NCI-H2029 treated with DMSO at 0.1 percent for 48 hours (cell line): ENCODE results near the gene KRT4.
"Not testable (repeated sequence)": the region's sequence is repeated elsewhere in the genome, so short reads cannot be mapped to it uniquely, and the experiment has no call there.

ENCODE experiments used
- DNase-seq: peaks from one replicate; lab custom pipeline; 2025; lab: John Stamatoyannopoulos, UW

KRT4 gene

DNA sequence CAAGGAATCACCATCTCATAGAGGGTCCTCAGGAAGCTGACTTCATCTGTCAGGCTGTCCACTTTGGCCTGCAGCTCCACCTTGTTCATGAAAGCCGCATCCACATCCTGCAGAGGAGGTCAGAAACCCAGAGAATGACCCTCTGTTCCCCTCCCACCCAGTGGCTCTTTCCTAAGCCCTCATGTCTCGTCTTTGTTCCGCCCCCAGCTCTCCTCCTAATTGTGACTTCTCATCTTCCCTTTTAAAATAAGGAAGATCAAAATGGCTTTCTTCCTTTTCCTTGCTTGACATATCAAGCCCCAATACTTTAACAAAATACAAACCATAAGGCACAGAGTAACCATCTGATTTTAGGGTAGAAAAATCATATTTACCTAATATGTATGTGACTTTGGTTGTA lies 41.1 kb downstream of the KRT4 start:
- DNase-seq, result no peak

DNA sequence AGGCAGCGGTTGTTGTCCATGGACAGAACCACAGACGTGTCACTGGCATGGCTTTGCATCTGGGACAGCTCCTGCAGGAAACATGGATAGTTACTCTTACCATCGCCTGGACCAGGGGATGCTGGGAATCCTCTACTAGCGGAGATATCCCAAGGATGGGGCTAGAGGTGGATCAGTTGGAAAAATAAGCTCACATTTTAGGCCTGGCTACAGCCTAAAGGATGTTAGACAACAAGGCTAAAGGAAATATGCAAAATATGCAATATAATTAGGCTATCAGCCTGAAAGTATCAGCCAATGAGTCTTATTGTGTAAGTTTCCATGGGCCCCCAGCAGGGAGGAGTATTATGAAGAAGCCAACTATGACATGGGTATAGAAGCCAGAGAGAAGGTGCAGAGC lies 41.7 kb downstream of the KRT4 start:
- DNase-seq, result no peak

DNA sequence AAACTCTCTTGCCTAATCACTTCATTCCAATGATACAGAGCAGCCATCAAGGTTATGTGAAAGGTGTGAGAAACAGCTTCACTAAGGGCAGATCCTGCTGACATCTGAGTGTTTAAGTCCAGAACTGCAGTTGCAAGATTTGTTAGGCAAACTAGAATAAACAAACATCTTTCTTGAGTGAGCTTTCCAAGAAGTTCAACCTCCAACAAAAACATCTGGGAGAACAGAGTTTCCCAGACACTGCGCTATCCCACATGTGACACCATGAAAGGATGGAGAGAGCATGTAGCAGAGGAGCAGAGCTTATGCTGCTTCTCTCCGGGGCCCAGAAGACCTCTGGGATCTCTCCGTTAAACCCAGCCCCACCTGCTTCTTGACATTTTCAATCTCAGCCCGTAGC lies 42.4 kb downstream of the KRT4 start:
- no peak for DNase-seq

DNA sequence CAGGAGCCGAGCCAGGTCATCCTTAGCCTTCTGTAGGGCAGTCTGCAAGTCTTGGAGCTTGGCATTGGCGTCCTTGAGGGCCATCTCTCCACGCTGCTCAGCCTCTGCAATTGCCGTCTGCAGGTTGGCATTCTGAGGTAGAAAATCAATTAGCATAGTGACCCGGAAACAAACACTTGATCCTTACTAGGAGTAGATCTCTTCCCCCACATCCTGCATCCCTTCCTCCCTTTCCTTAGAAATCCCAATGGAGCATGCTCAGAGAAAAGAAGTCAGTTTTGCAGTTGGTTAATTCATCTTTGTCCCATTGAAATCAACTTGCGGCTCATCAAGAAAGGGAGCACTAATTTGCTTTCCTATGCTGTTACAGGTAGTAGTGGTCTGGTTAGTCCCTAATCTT lies 42.8 kb downstream of the KRT4 start:
- no peak for DNase-seq

DNA sequence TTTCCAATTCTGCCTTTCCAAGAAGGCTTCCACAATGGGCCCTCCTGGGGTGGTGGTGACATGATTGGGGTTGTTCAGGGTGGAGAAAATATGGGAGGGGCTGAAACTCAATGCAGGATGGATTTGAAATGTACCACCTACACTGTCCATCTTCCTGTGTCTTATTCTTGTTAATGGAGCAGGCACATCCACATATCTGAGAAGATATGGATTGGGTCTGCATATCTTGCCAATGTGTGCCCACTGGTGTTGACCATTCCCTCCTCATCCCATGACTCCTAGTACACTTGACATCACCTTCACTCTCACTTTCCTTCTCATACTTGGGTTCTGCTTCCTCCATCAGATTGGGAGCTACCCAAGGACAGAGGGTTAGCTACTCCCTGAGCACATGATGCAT lies 44.0 kb downstream of the KRT4 start:
- DNase-seq, result no peak

DNA sequence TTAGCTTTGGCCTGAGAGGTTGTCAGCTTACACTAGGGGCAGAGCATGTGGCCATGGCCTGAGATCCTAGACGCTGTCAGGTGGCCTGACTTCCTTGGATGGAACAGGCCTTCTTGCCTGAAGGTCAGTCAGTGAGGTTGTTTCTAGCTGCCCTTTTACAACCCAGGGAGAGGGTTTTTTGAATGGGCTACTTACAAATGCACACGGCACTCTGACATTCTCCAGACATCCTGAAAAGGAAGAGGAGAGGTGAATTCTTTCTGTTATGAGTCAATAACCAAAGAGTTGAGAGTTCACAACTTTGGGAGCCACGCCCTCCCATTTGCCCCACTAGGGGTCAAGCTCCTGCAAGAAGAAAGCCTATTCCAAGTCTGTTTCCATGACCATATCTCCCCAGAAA lies 44.6 kb downstream of the KRT4 start:
- no peak for DNase-seq

DNA sequence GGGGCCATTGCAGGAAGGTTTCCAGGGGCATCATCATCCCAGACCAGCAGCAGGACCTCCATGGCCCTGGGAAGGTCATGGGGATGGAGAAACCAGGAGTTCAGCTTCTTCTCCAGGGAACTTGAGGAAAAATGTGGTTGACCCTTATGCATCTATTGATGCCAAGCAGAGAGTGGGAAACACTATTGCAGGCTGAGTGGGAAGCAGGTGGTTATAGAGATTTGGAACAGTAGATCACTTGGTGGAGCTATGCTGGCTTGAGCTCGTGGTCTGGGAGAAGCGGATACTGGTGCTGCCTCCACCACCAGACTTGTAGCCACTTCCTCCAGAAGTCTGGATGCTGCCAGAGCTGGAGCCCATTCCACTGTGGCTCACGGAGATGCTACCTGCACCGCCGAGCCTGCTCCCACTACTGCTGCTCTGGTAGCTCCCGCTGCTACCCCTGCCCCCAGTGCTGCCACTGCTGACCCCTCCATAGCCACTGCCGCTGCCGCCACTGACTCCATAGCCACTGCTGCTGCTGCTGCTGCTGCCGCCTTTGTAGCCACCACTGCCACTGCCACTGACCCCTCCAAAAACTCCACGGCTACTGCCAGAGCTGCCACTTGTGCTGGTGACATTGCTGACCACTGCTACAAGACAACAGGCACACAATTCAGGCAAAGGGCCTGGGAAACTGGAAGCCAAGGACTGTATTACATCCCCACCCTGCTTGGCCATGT lies 45.3 kb downstream of the KRT4 start:
- no peak for DNase-seq

DNA sequence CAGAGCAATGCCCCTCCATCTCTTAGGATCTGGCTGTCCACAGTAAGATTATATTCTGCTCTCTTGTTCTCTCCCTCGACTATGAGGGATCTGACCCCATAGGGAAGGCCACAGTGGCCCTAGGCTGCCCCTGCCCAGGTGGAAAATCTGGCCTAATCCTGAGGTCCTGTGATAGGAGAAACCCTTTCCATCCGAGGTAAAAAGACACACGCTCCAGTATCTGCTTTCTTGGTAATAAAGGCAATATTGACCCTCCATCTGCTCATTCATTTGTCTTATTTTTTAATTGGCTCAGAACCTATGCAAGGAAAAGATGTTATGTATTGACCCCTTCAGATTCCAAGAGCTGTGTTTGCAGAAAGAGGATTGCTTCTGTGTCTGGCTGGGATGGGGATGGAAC lies 46.5 kb downstream of the KRT4 start:
- DNase-seq, result no peak

DNA sequence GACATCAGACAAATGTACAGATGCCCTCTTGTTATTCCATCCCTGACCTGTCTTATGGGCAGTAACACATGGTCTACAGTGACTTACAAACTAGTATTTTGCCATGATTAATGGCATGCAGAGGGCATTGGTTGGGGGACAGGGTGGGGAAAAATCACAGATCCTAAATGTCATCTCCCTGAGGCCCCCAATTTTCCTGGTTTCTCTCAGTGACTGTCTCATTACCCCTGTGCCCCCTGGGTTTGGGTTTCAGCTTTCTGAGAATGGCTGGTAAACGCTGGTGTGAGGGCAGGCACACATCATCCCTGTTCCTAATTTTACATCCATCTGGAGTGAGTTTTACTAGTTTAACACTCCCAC lies 46.9 kb downstream of the KRT4 start:
- DNase-seq, result no peak

DNA sequence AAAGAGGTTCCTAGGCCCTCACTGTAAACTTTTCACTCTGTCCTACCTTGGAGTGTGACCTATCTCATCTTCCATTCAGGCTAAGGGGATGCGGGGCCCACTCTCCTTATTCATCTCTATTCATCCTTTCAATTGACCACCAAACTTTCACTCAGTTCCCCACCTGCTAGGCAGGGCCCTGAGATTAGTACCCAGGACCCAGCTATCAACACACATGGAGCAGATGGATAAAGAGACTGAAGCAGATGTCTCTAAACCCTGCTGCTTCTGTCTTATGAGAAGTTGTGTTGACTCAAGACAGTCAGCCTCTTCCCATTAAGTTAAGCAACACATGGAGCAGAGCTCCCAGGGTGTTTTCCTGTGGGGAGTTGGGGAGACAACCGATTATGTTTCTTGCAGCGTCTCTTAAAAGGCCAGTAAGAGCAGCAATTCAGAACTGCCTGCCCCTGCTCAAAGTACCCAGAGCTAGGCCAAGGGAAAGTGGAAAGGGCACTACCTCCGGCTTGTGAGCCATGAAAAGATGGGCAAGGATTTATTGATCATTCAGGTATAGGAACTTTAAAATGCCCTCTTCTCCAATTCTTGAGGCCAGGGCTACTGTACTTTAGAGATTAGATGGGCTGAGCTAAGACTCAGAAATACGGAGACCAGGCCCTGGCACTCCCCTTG lies 47.4 kb downstream of the KRT4 start:
- no peak for DNase-seq

DNA sequence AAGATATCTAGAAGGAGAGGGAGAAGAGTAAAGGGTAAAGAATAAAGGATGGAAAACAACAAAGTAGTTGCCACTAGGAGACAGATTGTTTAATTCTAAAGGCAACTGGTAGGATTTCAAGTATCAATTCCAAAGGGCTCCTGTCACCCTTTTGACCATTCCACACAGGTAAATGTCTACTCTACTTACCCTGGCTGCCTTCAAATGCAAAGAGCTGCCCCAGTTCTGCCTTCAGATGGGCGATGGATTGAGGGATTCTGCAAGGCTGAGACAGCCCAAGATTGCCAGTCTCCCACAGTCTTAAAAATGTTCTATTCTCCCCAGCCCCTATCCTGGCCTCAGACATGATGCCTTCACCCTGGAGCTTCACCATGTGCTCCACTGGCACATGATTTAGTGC lies 48.2 kb downstream of the KRT4 start:
- no peak for DNase-seq

DNA sequence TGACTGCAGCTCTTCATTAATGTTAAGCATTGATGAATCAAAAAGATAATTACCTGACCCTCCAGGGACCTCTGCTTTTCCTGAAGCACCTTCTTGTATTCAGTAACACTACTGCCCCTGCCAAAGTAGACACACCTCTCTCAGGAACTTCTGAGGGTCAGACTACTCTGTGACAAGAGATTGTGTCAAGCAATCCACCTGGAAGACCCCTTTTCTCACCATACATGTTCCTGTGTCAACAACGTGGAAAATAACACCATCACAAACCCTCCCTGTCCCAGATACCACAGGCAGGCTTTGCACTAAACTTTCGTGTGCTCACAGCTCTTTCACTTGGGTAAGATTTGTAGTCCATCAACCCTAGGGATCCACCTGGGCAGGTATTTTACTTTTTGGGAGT lies 49.9 kb downstream of the KRT4 start:
- no peak for DNase-seq

DNA sequence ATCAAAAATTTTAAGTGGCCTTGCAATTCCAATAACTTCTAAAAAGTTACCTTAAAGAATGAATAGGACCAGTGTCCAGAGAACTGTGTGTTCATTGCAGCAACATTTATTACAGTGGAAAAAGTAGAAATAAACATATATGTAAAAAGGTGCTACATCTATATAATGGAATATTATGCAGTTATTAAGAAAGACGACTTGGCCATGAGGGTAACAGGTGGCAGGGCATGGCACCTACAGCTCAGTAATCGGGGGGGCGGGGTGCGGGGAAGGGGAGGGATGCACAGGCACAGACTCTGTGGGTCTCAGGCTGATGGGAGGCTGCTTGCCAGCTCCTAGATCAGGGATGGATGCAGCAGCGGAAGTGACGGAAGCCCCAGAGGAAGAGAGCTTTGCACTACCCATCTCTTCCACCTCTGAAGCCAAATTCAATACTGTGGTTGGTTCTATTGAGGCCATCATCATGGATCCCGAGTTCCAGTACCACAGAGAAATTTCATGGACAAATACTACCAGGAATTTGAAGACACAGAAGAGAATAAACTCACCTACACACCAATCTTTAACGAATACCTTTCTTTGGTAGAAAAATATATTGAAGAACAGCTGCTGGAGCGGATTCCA lies 50.8 kb downstream of the KRT4 start:
- no peak for DNase-seq

DNA sequence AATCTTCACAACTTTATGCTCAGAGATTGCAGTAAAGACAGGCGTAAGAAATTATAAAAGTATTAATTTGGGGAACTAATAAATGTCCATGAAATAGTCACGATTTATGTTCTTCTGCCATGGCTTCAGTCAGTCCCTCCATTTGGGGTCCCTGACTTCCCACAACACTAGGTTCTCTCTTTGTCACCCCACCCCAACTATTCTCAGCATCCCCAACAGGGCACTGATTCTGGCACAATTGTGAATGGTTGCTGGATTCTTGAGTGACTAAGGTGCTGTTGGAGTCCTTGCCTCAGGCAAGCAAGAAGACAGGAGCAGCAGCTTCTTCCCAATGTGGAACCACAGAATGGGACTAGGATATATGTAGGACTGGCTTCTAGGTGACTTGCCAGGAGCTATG lies 52.1 kb downstream of the KRT4 start:
- DNase-seq, result no peak

DNA sequence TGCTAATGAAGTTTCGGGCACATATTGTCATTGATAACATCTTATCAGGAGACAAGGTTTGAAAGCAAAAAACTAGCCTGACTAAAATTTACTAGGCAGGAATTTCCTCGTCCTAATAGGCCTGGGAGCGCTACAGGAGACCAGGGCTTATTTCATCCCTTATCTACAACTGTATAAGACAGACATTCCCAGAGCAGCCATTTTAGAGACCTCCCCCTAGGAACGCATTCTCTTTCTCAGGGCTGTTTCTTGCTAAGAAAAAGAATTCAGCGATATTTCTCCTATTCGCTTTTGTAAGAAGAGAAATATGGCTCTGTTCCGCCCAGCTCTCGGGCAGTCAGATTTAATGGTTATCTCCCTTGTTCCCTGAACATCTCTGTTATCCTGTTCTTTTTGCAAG lies 52.7 kb downstream of the KRT4 start:
- DNase-seq, result not testable (repeated sequence)

DNA sequence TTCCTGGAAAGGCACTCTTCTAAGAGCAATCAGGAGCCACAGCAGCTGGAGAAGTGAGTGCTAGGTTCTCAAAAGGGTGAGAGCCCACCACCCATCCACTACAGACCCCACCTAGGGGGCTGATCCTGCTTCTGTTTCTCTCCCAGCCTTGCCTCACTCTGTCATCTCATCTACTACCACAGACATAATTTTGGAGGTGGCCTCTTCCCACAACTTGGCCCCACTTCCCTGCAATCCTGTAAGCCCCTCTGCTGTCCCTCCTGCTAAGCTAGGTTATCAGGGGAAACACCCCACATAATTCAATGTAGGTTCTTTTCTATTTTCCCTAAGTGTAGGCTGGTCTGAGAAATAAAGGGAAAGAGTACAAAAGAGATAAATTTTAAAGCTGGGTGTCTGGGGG lies 53.3 kb downstream of the KRT4 start:
- no peak for DNase-seq

DNA sequence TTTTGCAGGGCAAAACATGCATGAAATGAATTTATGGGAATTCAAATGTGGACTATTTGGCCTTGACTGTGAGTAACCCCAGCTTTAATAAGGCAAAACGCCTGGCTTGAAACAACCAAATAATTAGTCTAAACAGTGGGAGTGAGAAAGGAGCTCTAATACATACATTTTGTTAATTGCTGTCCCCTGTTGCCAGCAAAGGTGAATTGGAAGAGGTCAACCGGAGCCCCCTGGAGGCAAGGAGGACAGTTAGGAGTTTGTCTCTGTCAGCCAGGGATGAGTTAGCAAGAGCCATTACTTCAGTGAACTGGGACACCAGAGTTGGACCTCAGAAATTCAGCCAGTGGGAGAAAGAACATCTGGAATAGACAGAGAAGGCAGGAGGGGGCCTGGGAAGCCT lies 54.2 kb downstream of the KRT4 start:
- no peak for DNase-seq

DNA sequence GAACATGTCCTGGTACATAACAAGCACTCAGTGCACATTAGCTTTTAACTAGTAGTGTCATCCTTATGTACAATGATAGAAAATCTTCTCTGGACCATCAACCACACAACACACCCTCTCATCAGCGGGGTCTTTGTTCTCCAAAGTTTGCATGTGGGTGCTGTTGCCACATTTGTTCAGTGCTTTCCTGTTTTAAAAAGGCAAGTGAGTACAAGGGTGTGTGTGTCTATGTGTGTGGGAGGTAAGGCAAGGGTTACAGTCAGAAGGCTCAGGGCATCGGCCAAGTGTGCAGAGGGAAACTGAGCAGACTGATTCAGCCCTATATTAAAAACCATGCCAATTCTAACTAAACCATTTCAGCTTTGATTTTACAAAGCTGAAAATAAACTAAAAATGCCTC lies 54.7 kb downstream of the KRT4 start:
- no peak for DNase-seq

DNA sequence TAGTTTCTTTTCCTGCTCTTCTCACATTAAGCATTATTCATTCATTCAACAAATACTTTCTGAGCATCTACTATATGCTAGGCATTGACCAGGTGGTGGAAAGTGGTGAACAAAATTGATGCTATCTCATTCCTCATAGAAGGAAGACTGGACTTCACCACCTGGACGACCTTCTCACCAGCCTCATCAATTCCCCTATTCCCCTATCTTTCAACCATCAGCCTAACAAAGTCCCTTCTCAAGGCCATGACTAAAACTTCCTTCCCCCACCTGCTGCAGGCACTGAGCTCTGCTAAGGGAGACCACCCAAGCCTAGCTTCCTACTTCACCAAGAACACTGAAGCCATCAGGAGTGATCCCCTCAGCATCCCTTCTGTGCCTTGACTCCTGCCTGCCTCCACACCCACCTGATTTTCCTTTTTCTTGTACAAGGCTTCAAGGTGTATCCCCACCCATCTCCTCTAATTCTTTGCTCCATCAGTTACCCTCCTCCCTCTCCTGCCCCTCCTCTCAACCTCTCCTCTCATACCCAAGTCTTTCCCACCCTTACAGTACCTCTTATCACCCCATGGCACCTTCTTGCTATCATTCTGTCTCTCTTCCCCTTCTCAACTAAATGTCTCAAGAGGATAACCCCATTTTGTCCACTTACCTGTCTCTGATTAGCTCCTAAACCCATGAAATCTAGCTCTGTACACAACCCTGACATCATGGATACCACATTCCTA lies 56.3 kb downstream of the KRT4 start:
- no peak for DNase-seq
